Brain pericyte (primary cell): ENCODE measurements around the gene RETREG1.
"Not testable (repeated sequence)": the region's sequence is repeated elsewhere in the genome, so short reads cannot be mapped to it uniquely, and the experiment has no call there.

ENCODE experiments used
- DNase-seq: peaks from one replicate; pipeline ENCODE4 v3.0.0-alpha.2; 2012; ENCODE audit warnings: low read depth, low spot score

Gene RETREG1

DNA sequence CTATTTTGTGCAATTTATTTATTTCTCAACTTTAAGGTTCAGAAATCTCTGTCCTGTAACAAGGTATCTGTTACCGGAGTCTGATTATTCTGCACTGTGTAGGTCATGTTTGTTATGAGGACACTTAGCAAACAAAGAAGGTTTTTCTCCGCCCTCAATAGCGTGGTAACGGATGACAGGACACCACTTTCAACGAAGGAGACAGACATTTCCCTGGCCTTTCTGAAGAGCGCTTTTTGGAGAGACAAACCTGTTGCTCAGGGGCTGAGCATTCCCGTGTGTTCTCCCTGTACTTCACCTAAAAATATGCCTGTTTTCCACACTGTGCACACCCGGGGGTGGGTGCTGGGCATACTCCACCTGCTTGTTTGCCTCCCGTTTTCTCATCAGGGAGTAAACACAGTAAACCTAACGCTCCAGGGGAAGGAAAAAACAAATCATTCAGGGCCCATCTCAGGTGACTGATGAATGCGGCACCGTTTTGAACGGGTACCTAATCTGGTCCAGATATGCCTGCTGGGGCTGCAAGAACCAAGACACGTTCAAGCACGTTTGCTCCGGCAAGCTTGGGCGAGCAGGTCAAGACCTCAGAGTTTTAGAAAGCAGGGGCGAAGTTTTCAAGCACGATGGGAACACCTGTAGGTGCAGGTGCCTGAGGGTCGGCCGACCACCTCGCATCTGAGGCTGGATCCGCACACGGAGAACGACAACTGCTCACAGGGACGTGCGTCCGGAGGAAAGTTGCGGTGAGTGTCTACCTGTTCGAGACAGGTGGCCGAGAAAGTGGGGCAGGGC, 859 bp downstream of the RETREG1 start:
- no peak for DNase-seq

GRCh38 chr5:16612007-16612406, 4.8 kb downstream of the RETREG1 start:
- DNase-seq, result no peak

DNA sequence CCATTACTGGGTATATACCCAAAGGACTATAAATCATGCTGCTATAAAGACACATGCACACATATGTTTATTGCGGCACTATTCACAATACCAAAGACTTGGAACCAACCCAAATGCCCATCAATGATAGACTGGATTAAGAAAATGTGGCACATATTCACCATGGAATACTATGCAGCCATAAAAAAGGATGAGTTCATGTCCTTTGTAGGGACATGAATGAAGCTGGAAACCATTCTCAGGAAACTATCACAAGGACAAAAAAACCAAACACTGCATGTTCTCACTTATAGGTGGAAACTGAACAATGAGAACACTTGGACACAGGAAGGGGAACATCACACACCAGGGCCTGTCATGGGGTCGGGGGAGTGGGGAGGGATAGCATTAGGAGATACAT, 5.9 kb downstream of the RETREG1 start:
- DNase-seq, result not testable (repeated sequence)

GRCh38 chr5:16609412-16609811, 7.4 kb downstream of the RETREG1 start:
- DNase-seq, result no peak

DNA sequence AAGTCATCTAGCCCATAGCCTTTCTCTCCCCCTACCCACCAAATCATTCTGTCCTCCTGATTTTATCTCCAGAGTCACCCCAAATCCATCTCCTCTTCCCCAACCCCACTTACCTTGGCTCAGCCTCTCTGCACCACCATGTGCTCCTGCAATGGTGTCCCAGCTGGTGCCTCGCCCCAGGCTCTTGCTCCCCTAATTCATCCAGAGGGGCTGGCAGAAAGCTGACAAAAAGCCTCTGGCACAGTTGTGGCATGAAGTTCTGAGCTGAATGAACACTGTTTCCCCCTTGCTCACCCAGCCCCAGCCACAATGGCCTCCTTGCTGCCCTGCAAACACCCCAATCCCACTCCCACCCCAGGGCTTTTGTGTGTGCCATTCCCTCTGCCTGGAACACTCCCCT, 10.2 kb downstream of the RETREG1 start:
- DNase-seq, result no peak

- no peak for DNase-seq
Observed at GRCh38 chr5:16603701-16604100, 13.1 kb downstream of the RETREG1 start.

- DNase-seq, result no peak
Observed at GRCh38 chr5:16603295-16603694, 13.5 kb downstream of the RETREG1 start.

GRCh38 chr5:16602182-16602581, 14.6 kb downstream of the RETREG1 start:
- DNase-seq, result no peak

GRCh38 chr5:16600946-16601345, 15.9 kb downstream of the RETREG1 start:
- DNase-seq, result no peak

DNA sequence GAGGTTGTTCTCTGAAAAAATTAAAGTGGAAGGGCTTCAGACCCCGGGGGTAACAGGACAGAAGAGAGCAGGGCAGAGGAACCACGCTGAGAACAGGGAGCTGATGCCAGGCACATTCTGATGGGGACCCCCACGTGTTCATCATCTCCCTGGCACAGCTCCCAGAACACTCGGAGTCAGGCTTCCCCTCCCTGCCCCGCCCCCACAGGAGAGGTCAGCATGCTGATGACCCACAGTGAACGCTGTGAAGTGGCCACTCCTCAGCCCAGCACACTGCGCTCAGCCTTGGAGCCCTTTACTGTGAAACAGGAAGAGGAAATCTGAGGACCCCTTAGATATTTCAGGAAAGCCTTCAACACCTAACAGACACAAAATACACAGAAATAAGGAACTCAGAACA, 16.4 kb downstream of the RETREG1 start:
- no peak for DNase-seq

GRCh38 chr5:16597946-16598694, 18.7 kb downstream of the RETREG1 start:
- no peak for DNase-seq

DNA sequence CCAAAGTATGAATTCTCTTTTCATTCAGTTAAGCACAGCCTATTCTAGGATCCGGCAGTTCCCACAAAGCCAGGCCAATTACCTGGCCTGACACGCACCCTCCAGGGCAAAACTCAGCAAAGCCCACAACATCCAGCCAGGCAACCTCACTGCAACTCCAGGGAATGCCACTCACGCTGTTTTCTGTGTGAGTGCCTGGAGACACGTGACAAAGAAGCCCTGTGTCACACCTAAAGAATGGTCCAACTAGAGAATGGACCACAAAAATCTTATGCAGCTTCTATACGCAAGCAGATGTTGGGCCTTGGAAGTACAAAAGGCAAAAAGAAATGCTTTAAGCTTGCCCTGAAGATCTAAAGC, 20.2 kb downstream of the RETREG1 start:
- no peak for DNase-seq

- DNase-seq, result no peak
Observed at GRCh38 chr5:16595881-16596580, 20.8 kb downstream of the RETREG1 start.

- DNase-seq, result no peak
Observed at GRCh38 chr5:16593628-16594027, 23.2 kb downstream of the RETREG1 start.

DNA sequence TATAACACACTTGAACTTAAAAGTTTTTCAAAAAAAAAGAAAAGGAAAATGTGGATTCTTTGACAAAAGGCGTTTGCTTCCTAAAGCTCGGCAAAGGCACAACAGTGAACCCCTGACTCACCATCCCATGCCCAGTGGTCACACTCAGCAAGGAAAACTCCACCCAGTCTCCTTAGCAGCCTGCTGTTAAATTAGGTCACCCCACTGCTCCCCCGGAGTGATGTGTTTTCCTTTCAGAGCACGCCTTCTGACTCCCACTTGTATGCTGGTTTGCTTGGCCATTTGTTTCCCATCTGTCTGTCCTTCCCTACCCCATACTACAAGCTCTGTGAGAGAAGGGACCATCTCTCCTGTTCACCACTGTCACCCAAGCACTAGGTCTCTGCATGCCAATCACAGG, 23.8 kb downstream of the RETREG1 start:
- DNase-seq, result no peak

DNA sequence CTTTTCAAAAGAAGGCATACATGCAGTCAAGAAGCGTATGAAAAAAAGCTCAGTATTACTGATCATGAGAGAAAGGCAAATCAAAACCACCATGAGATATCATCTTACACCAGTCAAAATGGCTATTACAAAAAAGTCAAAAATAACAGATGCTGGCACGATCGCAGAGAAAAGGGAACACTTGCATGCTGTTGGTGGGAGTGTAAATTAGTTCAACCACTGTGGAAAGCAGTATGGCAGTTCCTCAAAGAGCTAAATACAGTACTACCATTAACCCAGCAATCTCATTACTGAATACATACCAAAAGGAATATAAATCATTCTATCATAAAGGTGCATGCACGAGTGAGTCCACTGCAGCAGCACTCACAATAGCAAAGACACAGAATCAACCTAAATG, 24.5 kb downstream of the RETREG1 start:
- no peak for DNase-seq

GRCh38 chr5:16590685-16591084, 26.1 kb downstream of the RETREG1 start:
- no peak for DNase-seq

- no peak for DNase-seq
Observed at GRCh38 chr5:16589658-16590057, 27.1 kb downstream of the RETREG1 start.

- no peak for DNase-seq
Observed at GRCh38 chr5:16588434-16589214, 28.2 kb downstream of the RETREG1 start.

DNA sequence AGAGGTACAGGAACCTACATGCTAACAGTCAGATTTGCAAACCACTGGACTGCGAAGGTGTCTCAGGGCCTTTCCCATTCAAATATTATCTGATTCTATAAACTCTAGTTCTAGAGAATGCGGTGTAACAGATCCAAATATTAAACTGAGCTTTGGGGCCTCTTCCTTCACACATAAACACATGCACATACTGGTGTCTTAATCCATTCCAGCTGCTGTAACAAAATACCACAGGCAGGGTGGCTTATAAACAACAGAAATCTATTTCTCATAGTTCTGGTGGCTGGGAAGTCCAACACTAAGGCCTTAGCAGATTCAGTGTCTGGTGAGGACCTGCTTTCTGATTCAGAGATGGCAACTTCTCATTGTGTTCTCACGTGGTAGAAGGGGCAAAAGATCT, 30.2 kb downstream of the RETREG1 start:
- DNase-seq, result no peak

DNA sequence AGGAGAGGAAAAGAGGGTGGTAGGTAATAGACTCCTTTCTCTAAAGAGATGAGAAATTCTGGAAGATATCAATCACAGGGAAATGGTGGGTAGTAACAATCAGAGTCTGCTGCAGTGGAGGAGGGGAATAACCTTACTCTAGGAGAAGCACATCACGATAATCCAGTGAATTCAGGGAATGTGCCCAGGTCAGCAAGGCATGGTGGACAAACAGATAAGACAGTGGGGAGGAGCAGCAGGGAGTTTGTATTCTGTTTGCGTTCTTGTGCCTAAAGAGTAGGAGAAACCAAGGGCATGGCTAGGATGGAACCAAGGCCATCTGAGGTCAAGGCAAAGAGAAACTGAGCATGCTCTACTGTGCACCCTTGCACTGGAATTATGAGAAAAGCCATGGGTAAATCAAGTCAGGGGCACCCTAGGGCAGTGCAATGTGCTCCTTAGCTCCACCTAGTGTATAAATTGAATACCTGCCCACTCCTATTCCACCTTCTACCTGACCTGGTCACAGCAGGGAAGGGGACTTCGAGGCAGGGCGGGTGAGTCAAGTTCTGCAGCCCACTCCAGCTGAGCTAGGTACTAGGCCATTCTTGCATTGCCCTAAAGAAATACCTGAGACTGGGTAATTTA, 31.6 kb downstream of the RETREG1 start:
- DNase-seq, result no peak
